Right ventricle myocardium inferior (tissue), 1 donor: ENCODE data around the gene BMP8A. TPM values are rescaled to one million over a fixed set of nuclear protein-coding genes. Genes with fewer than 3 reads are reported as not detected.
"Not testable (repeated sequence)": the region's sequence is repeated elsewhere in the genome, so short reads cannot be mapped to it uniquely, and the experiment has no call there.

Experiments used
- ATAC-seq: fragments of 200-7000 bp; cut with Tn5 transposase; one replicate; pipeline ENCODE4 v1.9.1; 2020; ENCODE audit warnings: mild to moderate bottlenecking, moderate library complexity
- DNase-seq: peaks from one replicate; pipeline ENCODE4 v3.0.0; 2021; ENCODE audit errors: missing footprints
- intact Hi-C: fragments of 100-400 bp; cut with DNase I; formaldehyde crosslinking; loops from one replicate; pipeline ENCODE4 v1.11.0; 2022
- total RNA-seq: library from RNA; stranded (reverse); fragmentation: NEBNext Ultra II Directional; extraction: Animal tissue kit (Norgen Biotek cat#: 25700); gene quantifications from one replicate; pipeline ENCODE4 v1.2.1, GENCODE V29; 2021
- donor health status: DM: no; HTN: yes; CAD: no; lungs with severe emphysema.

BMP8A gene
- total RNA-seq, 1 donor from 2014 or later, result 0.22 TPM

GRCh38 chr1:39517936-39518335 lies 26.5 kb downstream of the BMP8A start:
- DNase-seq, intact Hi-C loops, ATAC-seq: not testable (repeated sequence)

GRCh38 chr1:39519376-39519775 lies 27.9 kb downstream of the BMP8A start:
- ATAC-seq, DNase-seq, intact Hi-C loops: not testable (repeated sequence)

DNA sequence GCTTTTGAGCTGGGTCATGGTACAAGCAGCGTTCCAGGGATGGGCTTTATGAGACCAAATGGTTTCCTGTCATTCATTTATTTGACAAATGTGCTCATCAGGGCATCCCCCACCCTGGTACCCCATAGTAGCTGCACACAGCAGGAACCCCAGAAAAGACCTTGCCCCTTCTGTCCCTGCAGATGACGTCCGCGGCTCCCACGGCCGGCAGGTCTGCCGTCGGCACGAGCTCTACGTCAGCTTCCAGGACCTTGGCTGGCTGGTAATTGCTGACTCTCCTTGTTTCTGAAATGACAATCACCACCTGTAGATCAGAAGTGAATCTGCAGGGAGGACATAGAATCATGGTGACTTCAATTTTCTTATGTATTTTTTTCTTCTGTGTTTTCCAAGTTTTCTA lies 30.8 kb downstream of the BMP8A start:
- ATAC-seq, intact Hi-C loops, DNase-seq: not testable (repeated sequence)

GRCh38 chr1:39522661-39523567 lies 31.5 kb downstream of the BMP8A start:
- intact Hi-C loops, result no loop called here
- DNase-seq, result no peak
- ATAC-seq, result no peak

DNA sequence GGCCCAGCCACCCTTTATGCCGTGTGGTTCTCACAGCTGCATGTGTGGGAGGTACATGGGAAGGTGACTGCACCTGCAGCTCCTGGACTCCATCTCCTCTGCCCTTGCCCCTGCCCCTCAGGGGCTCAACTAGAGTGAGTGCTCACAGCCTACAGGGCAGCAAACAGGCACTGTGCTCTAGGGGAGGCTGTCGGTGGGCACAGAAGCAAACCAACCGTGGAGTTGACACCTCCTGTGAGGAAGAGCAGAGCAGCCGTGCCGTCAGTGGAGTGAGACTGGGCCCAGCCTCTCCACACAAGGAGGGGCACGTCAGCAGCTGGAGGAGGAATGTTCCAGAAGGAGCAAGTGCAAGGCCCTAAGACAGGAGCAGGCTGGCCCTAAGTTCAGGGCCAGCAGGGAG lies 32.7 kb downstream of the BMP8A start:
- intact Hi-C loops, result no loop called here
- ATAC-seq (no peak), DNase-seq (no peak)

- ATAC-seq (no peak), DNase-seq (no peak)
- intact Hi-C loops, result no loop called here
Measured at GRCh38 chr1:39524591-39525365, 33.3 kb downstream of the BMP8A start.

DNA sequence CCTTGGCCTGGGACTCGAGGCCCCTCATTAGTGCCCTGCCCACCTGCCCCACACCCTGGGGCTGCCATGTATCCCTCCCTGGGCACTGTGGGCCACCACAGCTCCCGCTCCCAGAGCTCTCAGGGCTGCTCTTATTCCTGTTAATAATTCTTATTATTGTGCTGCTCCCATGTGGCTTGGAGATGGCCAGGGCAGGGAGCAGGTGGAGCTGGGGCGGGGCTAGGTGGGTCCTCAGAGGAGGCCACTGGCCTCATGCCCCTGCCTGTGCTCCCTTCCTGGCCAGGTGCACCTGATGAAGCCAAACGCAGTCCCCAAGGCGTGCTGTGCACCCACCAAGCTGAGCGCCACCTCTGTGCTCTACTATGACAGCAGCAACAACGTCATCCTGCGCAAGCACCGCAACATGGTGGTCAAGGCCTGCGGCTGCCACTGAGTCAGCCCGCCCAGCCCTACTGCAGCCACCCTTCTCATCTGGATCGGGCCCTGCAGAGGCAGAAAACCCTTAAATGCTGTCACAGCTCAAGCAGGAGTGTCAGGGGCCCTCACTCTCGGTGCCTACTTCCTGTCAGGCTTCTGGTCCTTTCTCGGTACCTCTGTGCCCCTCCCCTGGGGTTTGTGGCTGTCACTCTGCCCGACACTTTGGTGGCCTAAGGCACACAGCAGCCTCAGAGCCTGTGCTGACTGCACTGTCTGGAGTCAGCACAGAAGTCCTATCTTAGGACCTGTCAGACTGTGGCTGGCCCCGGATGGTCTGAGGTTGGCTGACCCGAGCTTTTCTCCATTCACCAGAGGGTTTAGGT lies 34.1 kb downstream of the BMP8A start:
- ATAC-seq, result peak; percentile 48
- DNase-seq, result no peak
- intact Hi-C loops, result no loop called here

- ATAC-seq, result no peak
- intact Hi-C loops, result no loop called here
- no peak for DNase-seq
Measured at GRCh38 chr1:39526466-39527189, 35.2 kb downstream of the BMP8A start.

GRCh38 chr1:39527190-39527579 lies 35.7 kb downstream of the BMP8A start:
- intact Hi-C loops, ATAC-seq, DNase-seq: not testable (repeated sequence)

GRCh38 chr1:39528082-39528481 lies 36.6 kb downstream of the BMP8A start:
- no peak for ATAC-seq
- DNase-seq, result no peak
- intact Hi-C loops, result no loop called here

- intact Hi-C loops, result no loop called here
- DNase-seq, result no peak
- ATAC-seq, result no peak
Measured at GRCh38 chr1:39529901-39530535, 38.6 kb downstream of the BMP8A start.

DNA sequence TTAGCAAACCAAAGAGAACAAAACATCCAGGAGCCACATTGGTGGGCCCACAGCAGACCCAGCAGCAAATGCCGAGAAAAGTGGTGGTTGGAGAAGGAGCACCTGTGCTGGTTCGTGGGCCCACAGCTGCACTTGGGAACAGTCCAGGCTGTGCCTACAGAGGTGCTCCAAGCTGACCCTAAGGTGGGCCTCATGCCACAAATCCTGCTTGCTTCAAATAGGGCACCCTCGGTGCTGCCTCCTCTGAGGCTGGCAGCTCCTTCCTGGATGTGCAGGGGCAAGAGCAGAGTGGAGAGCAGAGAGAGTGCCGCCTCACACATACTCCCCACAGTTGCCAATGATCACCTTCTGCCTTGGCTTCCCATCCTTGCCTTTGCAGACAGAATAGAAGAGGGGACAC lies 40.1 kb downstream of the BMP8A start:
- no peak for ATAC-seq
- intact Hi-C loops, result no loop called here
- no peak for DNase-seq

GRCh38 chr1:39533442-39533841 lies 42.0 kb downstream of the BMP8A start:
- ATAC-seq, result no peak
- intact Hi-C loops, result no loop called here
- DNase-seq, result no peak

- ATAC-seq, result no peak
- no peak for DNase-seq
- intact Hi-C loops, result loop anchor here (5.0 kb wide), 1 partner anchor 66 kb away; no protein-coding TSS in a partner anchor
Measured at GRCh38 chr1:39538531-39539251, 47.3 kb downstream of the BMP8A start.

DNA sequence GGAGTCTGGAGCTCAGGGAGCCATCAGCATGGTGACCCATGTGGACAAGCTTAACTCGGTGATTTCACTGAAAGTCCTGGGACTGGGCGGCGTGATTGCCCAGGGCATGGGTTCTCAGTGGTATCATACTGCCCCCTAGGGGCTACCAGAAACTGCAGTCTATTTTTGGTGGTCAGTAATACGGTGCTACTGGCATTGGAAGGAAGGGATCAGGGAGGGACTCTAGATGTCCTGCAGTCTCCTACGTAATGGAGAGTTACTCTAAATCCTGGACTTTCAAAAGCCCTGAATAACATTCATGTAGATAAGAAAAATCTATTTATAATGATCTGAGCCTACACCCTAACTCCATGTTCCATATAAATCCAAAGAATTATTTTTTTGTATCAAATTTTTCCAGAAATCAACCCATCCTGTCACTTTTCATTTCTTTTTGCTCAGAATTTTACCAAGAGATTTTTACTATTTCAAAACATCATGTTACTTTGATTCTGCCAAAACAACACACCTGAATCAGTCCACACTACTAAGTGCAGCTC lies 47.9 kb downstream of the BMP8A start:
- ATAC-seq, result peak; percentile 88
- intact Hi-C loops, result loop anchor here (5.0 kb wide), 1 partner anchor 67 kb away; no protein-coding TSS in a partner anchor
- DNase-seq, result no peak

DNA sequence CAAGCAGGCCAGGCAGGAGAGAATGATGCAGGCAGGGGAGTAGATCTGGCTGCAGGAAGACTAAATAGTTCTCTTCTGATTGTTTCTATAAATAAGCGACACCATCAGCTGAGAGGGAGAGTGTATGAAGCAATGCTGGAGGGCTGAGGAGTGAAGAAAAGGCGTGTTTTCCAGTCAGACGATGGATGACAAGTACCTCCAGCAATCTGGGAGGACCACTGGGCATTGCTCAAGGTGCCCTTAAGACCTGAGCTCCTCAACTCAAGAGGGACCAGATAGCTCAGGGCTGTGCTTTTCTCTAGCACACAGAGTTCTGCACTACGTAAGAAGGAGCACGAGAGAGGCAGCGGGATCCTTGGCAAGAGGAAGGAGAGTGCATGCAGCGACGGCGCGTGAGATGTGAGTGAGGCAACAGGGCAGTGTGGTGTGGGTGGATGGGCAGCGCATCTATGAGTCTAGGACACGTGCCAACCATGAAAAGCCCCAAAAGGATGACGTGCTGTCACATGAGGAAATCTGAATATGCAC lies 49.1 kb downstream of the BMP8A start:
- DNase-seq, result peak; percentile 86
- intact Hi-C loops, result loop anchor here (10.0 kb wide), 1 partner anchor 436 kb away; no protein-coding TSS in a partner anchor

DNA sequence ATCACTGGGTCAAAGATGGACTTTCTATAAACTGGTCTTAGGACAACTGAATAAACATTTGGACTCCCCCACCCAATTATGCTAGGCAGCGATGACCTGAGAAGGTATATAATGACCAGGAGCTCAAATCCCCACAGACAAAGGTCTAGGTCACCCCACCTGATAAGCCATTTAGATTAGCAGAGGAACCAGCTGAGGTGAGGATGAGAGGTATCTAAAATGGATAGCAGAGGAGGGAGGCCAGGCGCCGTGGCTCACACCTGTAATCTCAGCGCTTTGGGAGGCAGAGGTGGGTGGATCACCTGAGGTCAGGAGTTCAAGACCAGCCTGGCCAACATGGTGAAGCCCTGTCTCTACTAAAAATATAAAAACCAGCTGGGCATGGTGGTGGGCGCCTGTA lies 51.5 kb downstream of the BMP8A start:
- ATAC-seq, result no peak
- intact Hi-C loops, result loop anchor here (10.0 kb wide), 1 partner anchor 438 kb away; no protein-coding TSS in a partner anchor
- DNase-seq, result no peak

More for the DNA sequence above, 49.1 kb downstream of the BMP8A start:
- ATAC-seq, result peak; percentile 78
